Endothelial cell of umbilical vein (primary cell): ENCODE measurements around the gene NUP205. TPM values are rescaled to one million over a fixed set of nuclear protein-coding genes. Genes with fewer than 3 reads are reported as not detected.

Experiments used
- BruUV-seq: library from RNA; stranded (reverse); fragments of 400-500 nt; replicated peaks from 2 replicates; lab custom pipeline; 2021; lab: Mats Ljungman, UMichigan
- CTCF ChIA-PET: fragments of 300-600, 350-600 bp; sonication (Branson Sonifier 250); formaldehyde crosslinking; loops from one replicate; lab custom pipeline; 2021; ENCODE audit warnings: antibody characterized with exemption, inconsistent platforms; lab: Charles Lee
- POLR2A ChIA-PET: fragments of 300-600, 350-600 bp; sonication (Branson Sonifier 250); formaldehyde crosslinking; loops from one replicate; lab custom pipeline; 2021; ENCODE audit warnings: antibody characterized with exemption, inconsistent platforms; lab: Charles Lee
- DNase-seq: peaks from one replicate; pipeline ENCODE4 v3.0.0-alpha.2; 2011; ENCODE audit warnings: low read depth, low spot score
- FAIRE-seq: peaks from 2 replicates; lab custom pipeline; 2011; peaks lifted over from hg19 to GRCh38; lab: Jason Lieb, UNC
- H2AFZ ChIP-seq: 2 replicates; pipeline ENCODE4 v1.6.0; 2012; ENCODE audit warnings: low read depth, low read length, control low read depth, inconsistent platforms
- H3K27ac ChIP-seq: 2 replicates; pipeline ENCODE4 v1.5.1; 2011; ENCODE audit warnings: low read depth, mild to moderate bottlenecking, control low read depth, low read length, moderate library complexity; ENCODE audit not compliant: insufficient read depth
- H3K27me3 ChIP-seq, 2 experiments: 2 replicates each; pipeline versions ENCODE4 v1.6.0 to v1.6.1; 2011; ENCODE audit warnings: low read length in 2 of 2, mixed read lengths in 1 of 2; ENCODE audit not compliant: control insufficient read depth in 2 of 2, insufficient read depth in 2 of 2
- H3K36me3 ChIP-seq, 2 experiments: 2 replicates in 1 of 2; 3 replicates in 1 of 2; pipeline ENCODE4 v1.5.1; 2011; ENCODE audit warnings: low read length in 2 of 2, mild to moderate bottlenecking in 1 of 2, moderate library complexity in 1 of 2; ENCODE audit not compliant: control insufficient read depth in 2 of 2, insufficient read depth in 2 of 2; ENCODE audit errors: extremely low read depth in 1 of 2
- H3K4me1 ChIP-seq: 3 replicates; pipeline ENCODE4 v1.5.1; 2011; ENCODE audit warnings: mild to moderate bottlenecking, low read length; ENCODE audit not compliant: control insufficient read depth, insufficient read depth; ENCODE audit errors: extremely low read depth
- H3K4me2 ChIP-seq: 2 replicates; pipeline ENCODE4 v1.6.1; 2011; ENCODE audit warnings: low read length, control low read depth, mixed read lengths; ENCODE audit not compliant: insufficient read depth
- H3K4me3 ChIP-seq, 3 experiments: fragments of 200-600 bp in 1 of 3; sonication (generic), shearing (Covaris generic) in 1 of 3; replicated peaks in 1 of 3; 2 replicates each; pipeline ENCODE4 v1.5.1; 2011 to 2016; ENCODE audit warnings: control low read depth in 3 of 3, low read length in 3 of 3, mild to moderate bottlenecking in 2 of 3, inconsistent platforms in 1 of 3, low read depth in 1 of 3, moderate library complexity in 1 of 3; ENCODE audit not compliant: insufficient read depth in 1 of 3
- H3K79me2 ChIP-seq: 2 replicates; pipeline ENCODE4 v1.6.0; 2012; ENCODE audit warnings: low read length, inconsistent platforms; ENCODE audit not compliant: control insufficient read depth, insufficient read depth
- H3K9ac ChIP-seq: replicated peaks from 2 replicates; pipeline ENCODE3; 2011; ENCODE audit warnings: low read length, control low read depth; ENCODE audit not compliant: insufficient read depth; ENCODE audit errors: extremely low read depth
- H3K9me1 ChIP-seq: replicated peaks from 3 replicates; pipeline ENCODE4 v1.6.0; 2011; ENCODE audit warnings: mild to moderate bottlenecking, low read length; ENCODE audit not compliant: control insufficient read depth, insufficient read depth; ENCODE audit errors: extremely low read depth
- H3K9me3 ChIP-seq: replicated peaks from 2 replicates; pipeline ENCODE4 v1.5.1; 2012; ENCODE audit warnings: low read length, inconsistent platforms; ENCODE audit not compliant: control insufficient read depth, insufficient read depth
- H4K20me1 ChIP-seq: replicated peaks from 2 replicates; pipeline ENCODE3; 2011; ENCODE audit warnings: mild to moderate bottlenecking, low read length; ENCODE audit not compliant: control insufficient read depth, insufficient read depth; ENCODE audit errors: extremely low read depth
- CTCF ChIP-seq, 2 donors: IDR thresholded peaks; 1 replicate in 1 of 2; 2 replicates in 1 of 2; pipeline ENCODE4 v1.5.1; 2011; ENCODE audit warnings: low read length in 2 of 2, mild to moderate bottlenecking in 2 of 2, moderate library complexity in 2 of 2, control low read depth in 1 of 2, inconsistent platforms in 1 of 2, low read depth in 1 of 2; ENCODE audit not compliant: insufficient read depth in 1 of 2; ENCODE audit errors: extremely low read depth in 1 of 2
- EZH2 ChIP-seq: IDR thresholded peaks from 2 replicates; pipeline ENCODE4 v1.6.1; 2012; ENCODE audit warnings: borderline replicate concordance, low read depth, mild to moderate bottlenecking, moderate library complexity, low read length, inconsistent platforms; ENCODE audit not compliant: severe bottlenecking
- FOS ChIP-seq: IDR thresholded peaks from 2 replicates; pipeline ENCODE4 v1.6.1; 2011; ENCODE audit warnings: mild to moderate bottlenecking, low read length, moderate library complexity, borderline replicate concordance; ENCODE audit not compliant: insufficient read depth
- GATA2 ChIP-seq: IDR thresholded peaks from 2 replicates; pipeline ENCODE4 v1.7.0; 2011; ENCODE audit warnings: low read depth, mild to moderate bottlenecking, moderate library complexity, mixed read lengths, low read length; ENCODE audit not compliant: insufficient read length, insufficient read depth
- JUN ChIP-seq: IDR thresholded peaks from 2 replicates; pipeline ENCODE4 v1.6.1; 2011; ENCODE audit warnings: borderline replicate concordance, low read depth; ENCODE audit not compliant: insufficient read length, insufficient read depth
- MAX ChIP-seq: IDR thresholded peaks from 2 replicates; pipeline ENCODE4 v1.6.1; 2011; ENCODE audit not compliant: insufficient read depth, insufficient read length
- MYC ChIP-seq: IDR thresholded peaks from one replicate; pipeline ENCODE4 v1.6.1; 2011; ENCODE audit warnings: mild to moderate bottlenecking, low read depth, low read length
- POLR2A ChIP-seq: IDR thresholded peaks from 2 replicates; pipeline ENCODE4 v1.6.1; 2012; ENCODE audit warnings: low read depth, mild to moderate bottlenecking, control low read depth, low read length
- POLR2AphosphoS5 ChIP-seq: IDR thresholded peaks from 2 replicates; pipeline ENCODE4 v1.6.1; 2012; ENCODE audit warnings: low read depth, mild to moderate bottlenecking, control low read depth, low read length, moderate library complexity; ENCODE audit not compliant: insufficient read depth
- dilution Hi-C: fragments of 300-500 bp; cut with MboI; formaldehyde crosslinking; loops from one replicate; pipeline ENCODE4 v1.15.0; 2019; ENCODE audit warnings: low sequenced_read_pairs; ENCODE audit not compliant: extremely low pct_ligation_motif_present
- intact Hi-C: fragments of 100-400 bp; cut with micrococcal nuclease; formaldehyde crosslinking; loops from one replicate; pipeline ENCODE4 v1.10.0; 2022
- polyA plus RNA-seq, 4 experiments: library from polyadenylated mRNA; depleted of rRNA in 3 of 4; stranded (reverse) in 3 of 4; unstranded in 1 of 4; fragments of >200 nt; gene quantifications; 2 replicates each; pipeline versions ENCODE4 v1.2.1 to v1.2.3, GENCODE V29; 2011 to 2012; ENCODE audit warnings: missing spikeins in 1 of 4
- total RNA-seq: library from RNA; stranded (reverse); gene quantifications from 2 replicates; pipeline ENCODE4 v1.2.3, GENCODE V29; 2021

Gene NUP205
- total and polyA plus RNA-seq, 2 donors (not counting 3 experiments of a cell fraction or from before 2014, with no cell fraction given), result 48.8 to 81.3 TPM

GRCh38 chr7:135517060-135517459 lies 40.7 kb upstream of the NUP205 start:
- no peaks in the 10 kb centered on the region for H3K9me3 ChIP-seq
- no peak for DNase-seq
- intact Hi-C loops, result no loop called here

More at GRCh38 chr7:135517060-135517459, 40.7 kb upstream of the NUP205 start:
- FAIRE-seq, result no peak
- Histone ChIP-seq H3K79me2 (no peaks in the 10 kb centered on the region), H3K36me3 (no peaks in the 10 kb centered on the region), H3K4me3 (no peak overlapping the region), H3K27me3 (no peaks in the 10 kb centered on the region), H3K4me2 (no peak overlapping the region), H2AFZ (no peak overlapping the region), H3K9me1 (no peaks in the 10 kb centered on the region), H3K27ac (no peak overlapping the region), H3K4me1 (no peaks in the 10 kb centered on the region), H4K20me1 (no peaks in the 10 kb centered on the region), H3K9ac (no peak overlapping the region)
- no TSS peak for BruUV-seq
- POLR2A ChIA-PET, result no interaction called here
- CTCF ChIA-PET, result no interaction called here
- dilution Hi-C loops, result no loop called here
- TF ChIP-seq JUN (no peak), MAX (no peak), EZH2 (no peak), FOS (no peak), GATA2 (no peak), MYC (no peak), POLR2AphosphoS5 (no peak), POLR2A (no peak), CTCF (IDR thresholded peaks at IDR 0.05; ENCODE audit: extremely low read depth in 1 of 2, insufficient read depth in 1 of 2, low read depth in 1 of 2, low read length in 2 of 2) (no peak)
